Esophagus muscularis mucosa (tissue), 3 donors: ENCODE measurements around the gene PGAM1.

ENCODE experiments used
- POLR2A ChIP-seq: fragments of 450-650 bp; IDR thresholded peaks from one replicate; pipeline ENCODE4 v1.6.1; 2017; ENCODE audit warnings: antibody characterized with exemption, moderate library complexity, mild to moderate bottlenecking, low read depth
- TF ChIP-seq, protein P1 (sequence below), 3 experiments: fragments of 200-600 bp in 2 of 3; fragments of 450-650 bp in 1 of 3; sonication (generic) in 2 of 3; IDR thresholded peaks; one replicate each; pipeline ENCODE4 v1.5.1; 2017 to 2019; ENCODE audit warnings: antibody characterized with exemption in 3 of 3, mild to moderate bottlenecking in 2 of 3, moderate library complexity in 1 of 3

GRCh38 chr10:97450828-97451227 is 24.8 kb downstream of the PGAM1 start:
- TF ChIP-seq, protein P1, sequence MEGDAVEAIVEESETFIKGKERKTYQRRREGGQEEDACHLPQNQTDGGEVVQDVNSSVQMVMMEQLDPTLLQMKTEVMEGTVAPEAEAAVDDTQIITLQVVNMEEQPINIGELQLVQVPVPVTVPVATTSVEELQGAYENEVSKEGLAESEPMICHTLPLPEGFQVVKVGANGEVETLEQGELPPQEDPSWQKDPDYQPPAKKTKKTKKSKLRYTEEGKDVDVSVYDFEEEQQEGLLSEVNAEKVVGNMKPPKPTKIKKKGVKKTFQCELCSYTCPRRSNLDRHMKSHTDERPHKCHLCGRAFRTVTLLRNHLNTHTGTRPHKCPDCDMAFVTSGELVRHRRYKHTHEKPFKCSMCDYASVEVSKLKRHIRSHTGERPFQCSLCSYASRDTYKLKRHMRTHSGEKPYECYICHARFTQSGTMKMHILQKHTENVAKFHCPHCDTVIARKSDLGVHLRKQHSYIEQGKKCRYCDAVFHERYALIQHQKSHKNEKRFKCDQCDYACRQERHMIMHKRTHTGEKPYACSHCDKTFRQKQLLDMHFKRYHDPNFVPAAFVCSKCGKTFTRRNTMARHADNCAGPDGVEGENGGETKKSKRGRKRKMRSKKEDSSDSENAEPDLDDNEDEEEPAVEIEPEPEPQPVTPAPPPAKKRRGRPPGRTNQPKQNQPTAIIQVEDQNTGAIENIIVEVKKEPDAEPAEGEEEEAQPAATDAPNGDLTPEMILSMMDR (IDR thresholded peaks at IDR 0.05) = no peak
- TF ChIP-seq POLR2A = no peak
